IMR-90 (cell line): ENCODE measurements around the gene SIAH2. TPM values are rescaled to one million over a fixed set of nuclear protein-coding genes. Genes with fewer than 3 reads are reported as not detected.
A peak's percentile ranks its signal among the peaks of the same experiment; 100 is the strongest.

ENCODE experiments used
- ATAC-seq: fragments of 200-7000 bp; cut with Tn5 transposase; 2 replicates; pipeline ENCODE4 v1.9.1; 2020; ENCODE audit warnings: low read depth, mild to moderate bottlenecking, moderate library complexity
- BruUV-seq: library from RNA; stranded (reverse); fragments of 400-500 nt; replicated peaks from 2 replicates; lab custom pipeline; 2021; lab: Mats Ljungman, UMichigan
- CTCF ChIA-PET: fragments of 300-600 bp; formaldehyde crosslinking; extraction: SDS; loops from one replicate; lab custom pipeline; 2021; ENCODE audit warnings: antibody characterized with exemption; lab: Yijun Ruan, JAX
- POLR2A ChIA-PET: fragments of 300-600 bp; sonication (Branson Sonifier 250); formaldehyde crosslinking; loops from one replicate; lab custom pipeline; 2022; ENCODE audit warnings: antibody characterized with exemption; ENCODE audit not compliant: unreplicated experiment; lab: Charles Lee
- DNase-seq: peaks from one replicate; pipeline ENCODE4 v3.0.0; 2013
- H2AFZ ChIP-seq: replicated peaks from 2 replicates; pipeline ENCODE3; 2013; ENCODE audit warnings: low read length, mild to moderate bottlenecking; ENCODE audit not compliant: poor library complexity
- H2AK5ac ChIP-seq: 2 replicates; pipeline ENCODE4 v1.6.1; 2013; ENCODE audit warnings: low read depth, low read length, inconsistent platforms
- H2AK9ac ChIP-seq: replicated peaks from 2 replicates; pipeline ENCODE3; 2013; ENCODE audit warnings: mild to moderate bottlenecking, low read depth, low read length, moderate library complexity; ENCODE audit not compliant: poor library complexity
- H2BK120ac ChIP-seq: 2 replicates; pipeline ENCODE4 v1.6.1; 2013; ENCODE audit warnings: low read depth, low read length, inconsistent platforms
- H2BK15ac ChIP-seq: 3 replicates; pipeline ENCODE4 v1.6.1; 2013; ENCODE audit warnings: low read depth, low read length, inconsistent platforms
- H2BK20ac ChIP-seq: 2 replicates; pipeline ENCODE4 v1.6.1; 2013; ENCODE audit warnings: low read depth, mild to moderate bottlenecking, inconsistent platforms, low read length, moderate library complexity
- H2BK5ac ChIP-seq: 2 replicates; pipeline ENCODE4 v1.6.1; 2013; ENCODE audit warnings: mild to moderate bottlenecking, low read depth, low read length, inconsistent platforms; ENCODE audit not compliant: poor library complexity, severe bottlenecking
- H3K14ac ChIP-seq: replicated peaks from 2 replicates; pipeline ENCODE4 v1.6.1; 2013; ENCODE audit warnings: low read depth, low read length, inconsistent platforms
- H3K18ac ChIP-seq: 2 replicates; pipeline ENCODE4 v1.6.1; 2013; ENCODE audit warnings: low read depth, low read length, control low read depth
- H3K23ac ChIP-seq: 2 replicates; pipeline ENCODE4 v1.6.1; 2013; ENCODE audit warnings: low read depth, low read length, inconsistent platforms
- H3K27ac ChIP-seq: 2 replicates; pipeline ENCODE4 v1.5.1; 2013; ENCODE audit warnings: mild to moderate bottlenecking, control low read depth, low read length; ENCODE audit not compliant: insufficient read depth
- H3K27me3 ChIP-seq: 2 replicates; pipeline ENCODE4 v1.6.1; 2013; ENCODE audit warnings: low read length; ENCODE audit not compliant: control insufficient read depth, insufficient read depth
- H3K36me3 ChIP-seq: 2 replicates; pipeline ENCODE4 v1.6.1; 2013; ENCODE audit warnings: low read length, mixed read lengths; ENCODE audit not compliant: control insufficient read depth, insufficient read depth
- H3K4ac ChIP-seq: 2 replicates; pipeline ENCODE4 v1.6.1; 2013; ENCODE audit warnings: low read depth, low read length, inconsistent platforms
- H3K4me1 ChIP-seq: 2 replicates; pipeline ENCODE4 v1.6.1; 2013; ENCODE audit warnings: low read length, mixed read lengths; ENCODE audit not compliant: control insufficient read depth, insufficient read depth
- H3K4me2 ChIP-seq: 2 replicates; pipeline ENCODE4 v1.6.1; 2013; ENCODE audit warnings: low read depth, mild to moderate bottlenecking, control low read depth, low read length, moderate library complexity
- H3K4me3 ChIP-seq: 2 replicates; pipeline ENCODE4 v1.5.1; 2013; ENCODE audit warnings: low read depth, mild to moderate bottlenecking, control low read depth, low read length, moderate library complexity; ENCODE audit not compliant: insufficient read depth
- H3K56ac ChIP-seq: 2 replicates; pipeline ENCODE4 v1.6.1; 2013; ENCODE audit warnings: low read length, inconsistent platforms; ENCODE audit not compliant: insufficient read depth; ENCODE audit errors: extremely low read depth
- H3K79me1 ChIP-seq, 2 experiments: 2 replicates each; pipeline ENCODE4 v1.6.1; 2013; ENCODE audit warnings: low read length in 2 of 2, inconsistent platforms in 1 of 2, low read depth in 1 of 2
- H3K9ac ChIP-seq: 2 replicates; pipeline ENCODE4 v1.6.1; 2013; ENCODE audit warnings: low read depth, low read length, control low read depth
- H3K9me1 ChIP-seq: 2 replicates; pipeline ENCODE4 v1.6.1; 2013; ENCODE audit warnings: low read length, inconsistent platforms; ENCODE audit not compliant: insufficient read depth
- H3K9me3 ChIP-seq: 2 replicates; pipeline ENCODE4 v1.6.1; 2013; ENCODE audit warnings: low read length; ENCODE audit not compliant: control insufficient read depth, insufficient read depth
- H4K20me1 ChIP-seq: 2 replicates; pipeline ENCODE4 v1.6.1; 2013; ENCODE audit warnings: low read length, inconsistent platforms; ENCODE audit not compliant: insufficient read depth
- H4K5ac ChIP-seq: 2 replicates; pipeline ENCODE4 v1.6.1; 2013; ENCODE audit warnings: mild to moderate bottlenecking, low read depth, low read length, control low read depth
- H4K8ac ChIP-seq, 2 experiments: 2 replicates each; pipeline ENCODE4 v1.6.1; 2013; ENCODE audit warnings: low read depth in 2 of 2, low read length in 2 of 2, control low read depth in 1 of 2, inconsistent platforms in 1 of 2
- H4K91ac ChIP-seq: 2 replicates; pipeline ENCODE4 v1.6.1; 2013; ENCODE audit warnings: low read depth, low read length, inconsistent platforms; ENCODE audit not compliant: insufficient read depth
- CHD1 ChIP-seq: IDR thresholded peaks from 2 replicates; pipeline ENCODE4 v1.6.1; 2012; ENCODE audit warnings: low read depth, low read length, improper control_type of control experiment
- NFE2L2 ChIP-seq: fragments of 150-350 bp; IDR thresholded peaks from 2 replicates; pipeline ENCODE4 v1.6.1; 2016; ENCODE audit warnings: low read depth, mild to moderate bottlenecking, low read length
- SMC3 ChIP-seq: fragments of 150-350 bp; IDR thresholded peaks from 2 replicates; pipeline ENCODE4 v1.6.1; 2016; ENCODE audit warnings: low read depth, mild to moderate bottlenecking, antibody characterized with exemption, low read length, moderate library complexity
- dilution Hi-C: fragments of 300-500 bp; cut with HindIII; formaldehyde crosslinking; loops from one replicate; pipeline ENCODE4 v1.14.3; 2018; ENCODE audit warnings: low sequenced_read_pairs; ENCODE audit not compliant: unreplicated experiment
- in situ Hi-C: fragments of 300-500 bp; cut with MboI; formaldehyde crosslinking; loops from 3 replicates; pipeline ENCODE4 v1.14.3; 2019; ENCODE audit warnings: low sequenced_read_pairs, inconsistent platforms, mixed read lengths
- intact Hi-C: fragments of 100-400 bp; cut with micrococcal nuclease; formaldehyde crosslinking; loops from 2 replicates; pipeline ENCODE4 v1.10.0; 2022
- polyA plus RNA-seq, 3 experiments: library from polyadenylated mRNA; depleted of rRNA; stranded (reverse); fragments of >200 nt; gene quantifications; 2 replicates each; pipeline ENCODE4 v1.2.3, GENCODE V29; 2012; ENCODE audit warnings: low replicate concordance in 1 of 3
- total RNA-seq: library from RNA; depleted of rRNA; stranded (reverse); fragments of >200 nt; gene quantifications from 2 replicates; pipeline ENCODE4 v1.2.3, GENCODE V29; 2012

The SIAH2 gene
- total and polyA plus RNA-seq, 2 of the 4 experiments (the other 2 are of a cell fraction): 24.7 to 61.8 TPM

- no peak overlapping the region for H3K27ac ChIP-seq
- no peak overlapping the region for H3K4ac ChIP-seq
- no peak overlapping the region for H4K5ac ChIP-seq
- no peak overlapping the region for H2AK9ac ChIP-seq
- TF ChIP-seq NFE2L2: no peak
- no peak for TF ChIP-seq SMC3
- TF ChIP-seq CHD1: no peak
- H3K36me3 ChIP-seq: no peaks in the 10 kb centered on the region
- no peak overlapping the region for H2AFZ ChIP-seq
- no peak overlapping the region for H3K14ac ChIP-seq
- no peak overlapping the region for H3K9ac ChIP-seq
- H3K27me3 ChIP-seq: no peaks in the 10 kb centered on the region
- peak; percentile 44 for DNase-seq
- no peak overlapping the region for H2BK120ac ChIP-seq
- H3K56ac ChIP-seq: no peak overlapping the region
- no peak overlapping the region for H3K4me3 ChIP-seq
- no peaks in the 10 kb centered on the region for H3K79me1 ChIP-seq
- no peak overlapping the region for H2BK5ac ChIP-seq
- H4K8ac ChIP-seq: no peak overlapping the region
- CTCF ChIA-PET: no interaction called here
- H2AK5ac ChIP-seq: no peak overlapping the region
- no peak overlapping the region for H3K18ac ChIP-seq
- no peak overlapping the region for H3K4me2 ChIP-seq
- no peaks in the 10 kb centered on the region for H3K4me1 ChIP-seq
- in situ Hi-C loops: no loop called here
- intact Hi-C loops: no loop called here
- POLR2A ChIA-PET: no interaction called here
- H2BK20ac ChIP-seq: no peak overlapping the region
- H3K9me1 ChIP-seq: no peaks in the 10 kb centered on the region
- dilution Hi-C loops: no loop called here
- H2BK15ac ChIP-seq: no peak overlapping the region
- H4K20me1 ChIP-seq: no peaks in the 10 kb centered on the region
- H4K91ac ChIP-seq: no peak overlapping the region
- no TSS peak for BruUV-seq
- no peaks in the 10 kb centered on the region for H3K9me3 ChIP-seq
- peak; percentile 37; the same call in 1 of the 2 replicates for ATAC-seq
- H3K23ac ChIP-seq: no peak overlapping the region
Observed at GRCh38 chr3:150697646-150698045, 65.3 kb downstream of the SIAH2 start.
